ENCODE measurements around the gene AFMID.
"Not testable (repeated sequence)": the region's sequence is repeated elsewhere in the genome, so short reads cannot be mapped to it uniquely, and the experiment has no call there.

Gene AFMID, protein sequence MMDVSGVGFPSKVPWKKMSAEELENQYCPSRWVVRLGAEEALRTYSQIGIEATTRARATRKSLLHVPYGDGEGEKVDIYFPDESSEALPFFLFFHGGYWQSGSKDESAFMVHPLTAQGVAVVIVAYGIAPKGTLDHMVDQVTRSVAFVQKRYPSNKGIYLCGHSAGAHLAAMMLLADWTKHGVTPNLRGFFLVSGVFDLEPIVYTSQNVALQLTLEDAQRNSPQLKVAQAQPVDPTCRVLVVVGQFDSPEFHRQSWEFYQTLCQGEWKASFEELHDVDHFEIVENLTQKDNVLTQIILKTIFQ

DNA sequence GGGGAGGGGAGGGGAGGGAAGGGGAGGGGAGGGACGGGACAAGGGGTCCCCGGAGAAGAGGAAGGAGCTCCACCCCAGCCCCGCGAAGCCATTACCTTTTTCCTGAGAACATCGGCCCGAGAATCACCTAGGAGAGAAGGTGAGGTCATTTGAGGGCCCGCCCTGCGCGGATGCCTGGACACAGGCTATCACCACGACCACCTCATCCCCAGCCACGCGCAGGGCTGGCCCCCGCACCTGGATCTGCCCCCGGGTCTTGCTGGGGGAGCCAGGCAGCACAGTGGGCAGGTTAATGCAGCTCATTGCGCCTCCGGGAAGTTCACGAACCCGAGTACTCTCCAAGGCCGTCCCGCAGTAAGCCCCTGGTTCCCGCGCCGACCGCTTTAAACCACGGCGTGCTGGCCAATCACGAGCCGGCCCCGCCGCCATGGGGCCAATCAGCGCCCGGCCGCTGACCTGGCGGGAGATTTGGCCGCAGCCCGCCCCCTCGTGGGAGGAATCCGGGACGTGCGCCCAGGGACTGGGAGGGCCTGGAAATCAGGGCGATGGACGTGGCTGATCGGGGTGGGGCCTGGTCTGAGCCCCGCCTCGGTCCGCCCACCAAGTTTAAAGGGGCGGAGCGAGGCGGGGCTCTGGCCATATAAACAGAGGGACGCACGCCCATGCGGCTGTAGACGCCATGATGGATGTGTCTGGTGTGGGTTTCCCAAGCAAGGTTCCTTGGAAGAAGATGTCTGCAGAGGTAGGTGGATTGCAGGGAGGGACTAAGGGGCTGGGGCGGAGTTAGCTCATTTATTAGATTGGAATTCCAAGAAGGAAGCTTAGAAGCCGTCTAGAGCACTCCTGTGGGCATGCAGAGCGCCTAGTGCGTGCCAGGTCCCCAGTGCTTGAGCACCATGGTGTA, at the start of gene AFMID, which contains the start of gene TK1:
TSS of gene AFMID (plus strand) at position 671 of the 904 bp plus-strand sequence. CDS start at position 680, 9 bp downstream.
TSS of gene TK1 (minus strand) at position 361 of the 904 bp plus-strand sequence. CDS start at position 303, 58 bp downstream.
- peak; percentile 93 for FAIRE-seq
- DNase-seq (ENCODE audit: insufficient read length, low spot score), result peak; percentile 98

DNA sequence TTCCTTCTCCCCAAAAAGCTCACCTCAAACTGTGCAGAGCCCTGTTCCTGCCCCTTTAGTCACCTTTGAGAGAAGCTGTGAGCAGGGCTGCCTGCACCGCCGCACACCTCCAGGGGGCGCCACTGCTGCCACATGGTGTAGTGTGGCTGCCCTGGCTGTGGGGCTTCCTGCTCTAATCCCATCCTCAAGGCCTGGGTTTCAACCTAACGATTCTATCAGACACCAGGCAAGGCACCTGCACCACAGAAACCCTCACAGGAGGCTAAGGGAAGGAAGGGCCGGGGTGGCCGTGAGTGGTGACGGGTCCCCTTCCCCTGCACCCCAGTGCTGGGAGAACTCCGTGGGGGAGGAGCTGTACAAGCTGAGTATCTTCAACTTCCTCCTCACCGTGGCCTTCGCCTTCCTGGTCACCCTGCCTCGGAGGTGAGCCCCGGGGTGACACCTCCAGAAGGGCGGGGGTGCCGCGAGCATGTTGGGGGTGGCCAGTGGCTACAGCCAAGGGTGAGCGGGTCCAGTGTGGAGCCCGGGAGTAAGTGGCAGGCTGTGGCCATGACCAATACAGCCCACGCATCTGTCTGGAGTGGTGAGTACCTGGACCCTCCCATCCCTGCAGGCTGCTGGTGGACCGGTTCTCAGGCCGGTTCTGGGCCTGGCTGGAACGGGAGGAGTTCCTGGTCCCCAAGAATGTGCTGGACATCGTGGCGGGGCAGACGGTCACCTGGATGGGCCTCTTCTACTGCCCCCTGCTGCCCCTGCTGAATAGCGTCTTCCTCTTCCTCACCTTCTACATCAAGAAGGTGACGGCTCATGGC, 49.6 kb upstream of the AFMID start:
- no peak for DNase-seq (ENCODE audit: insufficient read length, low spot score)
- FAIRE-seq, result no peak

DNA sequence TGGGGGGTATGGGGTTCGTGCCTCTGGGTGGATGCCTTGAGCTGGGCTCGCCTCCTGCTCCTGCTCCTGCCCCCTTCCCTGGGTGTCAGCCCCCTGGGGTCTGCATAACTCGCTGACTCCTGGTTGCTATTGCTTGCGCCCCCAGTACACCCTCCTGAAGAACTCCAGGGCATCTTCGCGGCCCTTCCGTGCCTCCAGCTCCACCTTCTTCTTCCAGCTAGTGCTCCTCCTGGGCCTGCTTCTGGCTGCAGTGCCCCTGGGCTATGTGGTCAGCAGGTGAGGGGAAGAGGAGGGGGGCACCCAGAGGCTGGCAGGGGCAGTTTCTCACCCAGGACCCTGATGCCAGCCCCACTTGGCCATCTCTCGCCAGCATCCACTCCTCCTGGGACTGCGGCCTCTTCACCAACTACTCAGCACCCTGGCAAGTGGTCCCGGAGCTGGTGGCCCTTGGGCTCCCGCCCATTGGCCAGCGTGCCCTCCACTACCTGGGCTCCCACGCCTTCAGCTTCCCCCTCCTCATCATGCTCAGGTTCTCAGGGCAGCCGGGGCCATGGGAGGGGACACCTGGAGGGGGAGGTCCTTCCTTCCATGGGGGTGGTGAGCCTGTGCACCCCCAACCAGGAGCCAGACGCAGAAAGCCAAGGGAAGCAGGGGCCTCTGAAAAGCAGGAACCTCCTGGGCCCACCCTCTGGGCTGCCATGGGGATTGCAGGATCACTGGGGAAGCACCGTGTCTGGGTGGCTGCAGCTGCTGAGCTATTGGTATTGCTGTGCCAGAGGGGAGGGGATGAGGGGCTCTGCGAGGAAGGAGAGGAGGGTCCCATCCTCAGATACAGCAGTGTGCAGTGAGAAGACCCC, 48.7 kb upstream of the AFMID start:
- FAIRE-seq (no peak), DNase-seq (ENCODE audit: insufficient read length, low spot score) (no peak)

DNA sequence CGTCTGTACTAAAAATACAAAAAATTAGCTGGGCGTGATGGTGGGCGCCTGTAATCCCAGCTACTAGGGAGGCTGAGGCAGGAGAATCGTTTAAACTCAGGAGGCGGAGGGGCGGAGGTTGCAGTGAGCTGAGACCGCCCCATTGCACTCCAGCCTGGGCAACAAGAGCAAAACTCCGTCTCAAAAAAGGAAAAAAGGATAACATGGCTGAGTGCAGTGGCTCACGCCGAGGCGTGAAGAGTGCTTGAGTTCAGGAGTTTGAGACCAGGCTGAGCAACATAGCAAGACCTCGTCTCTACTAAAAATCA, 47.3 kb upstream of the AFMID start:
- not testable (repeated sequence) for DNase-seq (ENCODE audit: insufficient read length, low spot score)

DNA sequence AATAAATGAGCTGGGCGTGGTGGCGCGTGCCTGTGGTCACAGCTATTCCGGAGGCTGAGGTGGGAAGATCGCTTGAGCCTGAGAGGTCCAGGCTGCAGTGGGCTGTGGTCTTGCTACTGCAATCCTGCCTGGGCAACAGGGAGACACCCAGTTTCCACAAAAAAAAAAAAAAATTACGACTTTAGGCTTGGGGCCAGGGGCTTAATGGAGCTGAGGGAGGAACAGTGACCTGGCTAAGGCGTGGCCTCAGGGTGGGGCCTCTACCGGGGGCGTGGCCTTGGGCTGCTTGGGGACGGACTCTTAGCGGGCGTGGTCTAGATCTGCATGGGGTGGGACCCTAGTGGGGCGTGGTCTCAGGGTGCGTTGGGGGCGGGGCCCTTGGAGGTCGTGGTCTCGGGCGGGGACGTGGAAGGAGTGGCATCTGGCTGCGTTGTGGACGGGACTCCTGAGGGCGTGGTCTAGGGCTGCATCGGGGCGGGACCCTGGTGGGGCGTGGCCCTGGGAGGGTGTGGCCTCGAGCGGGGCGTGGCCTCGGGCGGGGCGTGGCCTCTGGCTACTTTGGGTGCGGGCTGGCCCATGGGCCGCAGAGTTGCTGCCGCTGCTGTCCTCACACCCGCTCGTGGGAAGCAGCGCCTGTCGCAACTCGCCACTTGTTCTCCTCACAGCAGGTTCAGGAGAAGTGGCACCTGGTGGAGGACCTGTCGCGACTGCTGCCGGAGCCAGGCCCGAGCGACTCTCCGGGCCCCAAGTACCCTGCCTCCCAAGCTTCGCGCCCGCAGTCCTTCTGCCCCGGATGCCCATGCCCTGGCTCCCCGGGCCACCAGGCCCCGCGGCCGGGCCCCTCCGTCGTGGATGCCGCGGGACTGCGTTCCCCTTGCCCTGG, 46.8 kb upstream of the AFMID start:
- peak; percentile 76 for DNase-seq (ENCODE audit: insufficient read length, low spot score)
- FAIRE-seq, result peak; percentile 94

More for the DNA sequence above, 47.3 kb upstream of the AFMID start:
- FAIRE-seq, result not testable (repeated sequence)

DNA sequence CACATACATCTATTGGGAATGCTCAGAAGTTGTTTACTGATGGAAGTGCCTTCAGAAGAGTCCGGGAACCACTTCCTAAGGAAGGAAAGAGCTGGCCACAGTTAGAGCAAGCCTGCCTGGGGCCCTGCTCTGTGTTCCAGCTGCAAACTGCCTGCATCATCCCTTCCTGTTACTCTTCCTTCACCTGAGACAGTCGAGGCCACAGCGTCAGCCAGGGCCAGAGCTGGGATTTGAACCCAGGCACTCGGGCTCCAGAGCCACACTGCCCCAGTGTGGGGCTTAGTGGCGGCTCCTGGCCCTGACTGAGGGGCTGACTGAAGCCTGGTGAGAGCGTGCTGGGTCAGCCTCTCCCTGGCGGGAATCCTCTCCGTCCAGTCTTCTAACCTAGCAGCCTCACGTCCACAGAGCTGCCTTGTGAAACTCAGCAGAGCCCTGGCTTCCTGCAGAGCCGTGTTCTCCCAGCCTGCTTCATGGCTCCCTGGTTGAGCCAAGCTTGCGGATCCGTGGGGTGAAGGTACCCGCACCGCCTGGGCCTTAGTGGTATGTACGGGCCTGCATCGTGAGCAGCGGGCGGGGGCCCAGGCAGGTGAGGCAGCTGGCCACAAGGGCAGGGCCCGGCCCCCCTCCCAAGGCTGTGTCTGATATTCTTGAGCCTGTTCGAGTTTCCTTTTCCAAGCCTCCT, 45.6 kb upstream of the AFMID start:
- no peak for FAIRE-seq
- DNase-seq (ENCODE audit: insufficient read length, low spot score), result no peak

DNA sequence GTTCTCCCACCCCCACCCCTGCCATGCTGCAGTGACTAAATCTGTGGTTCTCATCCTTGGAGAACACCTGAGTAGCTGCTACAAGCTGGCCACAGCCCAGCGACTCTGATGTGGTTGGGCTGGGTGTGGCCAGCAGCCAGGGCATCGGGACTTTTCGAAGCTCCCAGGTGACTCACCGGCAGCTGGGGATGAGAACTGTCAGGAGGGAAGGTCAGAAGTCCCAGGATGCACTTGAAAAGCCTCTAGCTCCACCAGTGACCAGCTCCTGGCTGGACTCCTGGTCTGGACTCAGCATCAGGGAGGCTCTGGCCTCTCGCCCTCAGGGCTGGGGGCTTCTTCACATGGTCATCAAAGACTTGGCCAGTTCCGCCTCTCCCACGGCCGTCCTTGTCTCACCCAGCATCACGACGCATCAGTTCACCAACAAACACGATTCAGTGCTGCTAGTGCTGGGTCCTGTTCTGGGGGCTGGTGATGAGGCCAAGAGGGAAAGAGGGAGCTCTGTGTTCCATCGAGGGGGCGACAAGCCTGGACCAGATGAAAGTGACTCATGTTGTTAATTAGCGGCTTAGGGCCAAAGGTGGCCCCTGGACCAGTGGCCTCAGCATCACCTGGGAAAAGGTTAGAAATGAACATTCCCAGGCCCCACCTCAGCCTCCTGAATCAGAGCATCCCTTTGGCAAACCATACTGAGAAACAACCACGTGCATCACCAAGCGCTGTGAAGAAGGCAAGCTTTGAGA, 44.9 kb upstream of the AFMID start:
- DNase-seq (ENCODE audit: insufficient read length, low spot score) (no peak), FAIRE-seq (no peak)

DNA sequence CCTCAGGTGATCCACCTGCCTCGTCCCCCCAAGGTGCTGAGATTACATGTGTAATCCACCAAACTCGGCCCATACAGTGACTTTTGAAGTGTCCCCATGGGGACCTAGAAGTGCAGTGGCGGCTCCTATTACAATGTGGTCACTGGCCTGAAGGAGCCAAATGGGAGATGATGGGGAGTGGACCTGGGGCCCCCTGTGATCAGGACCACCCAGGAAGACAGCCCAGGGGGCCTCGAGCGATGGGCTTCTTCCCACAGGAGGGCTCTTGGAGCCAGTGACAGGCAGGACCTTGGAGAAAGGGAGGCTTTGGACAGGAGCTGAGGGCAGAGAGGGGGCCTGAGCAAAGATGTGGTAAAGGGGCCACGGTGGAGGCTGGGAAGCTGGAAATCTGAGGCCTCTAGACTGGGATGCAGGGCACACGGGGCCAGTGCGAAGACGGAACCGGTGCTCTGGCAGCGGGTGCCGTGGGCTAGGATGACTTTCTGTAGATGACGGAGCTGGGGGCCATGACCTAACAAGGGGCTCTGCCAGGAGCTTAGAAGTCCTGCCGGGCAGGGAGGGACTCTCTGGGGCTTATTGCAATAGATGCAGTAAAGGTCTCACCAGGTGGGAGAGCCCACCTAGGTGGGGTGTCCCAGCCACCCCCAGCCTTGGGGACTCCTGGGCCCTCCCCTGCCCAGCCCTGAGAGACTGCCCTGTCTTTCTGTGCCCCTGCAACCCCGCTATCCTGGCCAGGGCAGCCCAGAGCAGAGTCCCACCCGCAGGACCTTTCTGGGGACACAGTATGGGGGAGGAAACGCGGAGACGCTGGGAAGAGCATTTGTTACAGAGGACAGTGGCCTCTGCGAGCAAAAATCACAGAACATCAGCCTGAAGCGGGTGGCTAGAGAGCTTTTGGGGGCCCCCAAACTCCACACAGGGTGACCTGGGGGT, 43.7 kb upstream of the AFMID start:
- no peak for FAIRE-seq
- no peak for DNase-seq (ENCODE audit: insufficient read length, low spot score)

DNA sequence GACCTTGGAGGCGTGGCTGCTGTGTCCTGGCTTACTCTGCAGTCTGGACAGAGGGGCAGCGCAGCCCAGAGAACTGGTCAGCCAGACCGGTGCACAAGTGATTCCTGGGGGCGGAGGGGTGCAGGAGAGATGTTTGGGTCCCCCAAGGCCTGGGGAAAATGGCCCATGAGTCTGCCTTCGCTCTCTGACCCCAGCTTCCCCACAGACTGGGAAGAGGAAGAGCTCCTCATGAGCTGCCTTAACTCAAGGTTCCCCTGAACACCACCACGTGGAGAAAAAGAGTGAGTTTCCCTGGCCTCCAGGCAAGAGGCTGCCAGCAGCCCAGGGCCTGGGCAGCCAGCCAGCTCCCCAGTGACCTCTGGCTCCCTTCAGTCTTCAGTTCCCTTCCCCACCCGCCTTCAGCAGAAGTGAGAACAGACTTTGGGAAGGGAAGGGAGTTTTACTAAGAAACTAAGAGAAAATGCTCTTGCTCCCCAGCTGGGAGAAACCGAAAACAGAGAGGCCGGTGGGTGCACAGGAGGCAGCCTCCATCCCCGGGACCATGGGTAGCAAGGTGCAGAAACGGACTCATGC, 42.9 kb upstream of the AFMID start:
- DNase-seq (ENCODE audit: insufficient read length, low spot score), result no peak
- FAIRE-seq, result peak; percentile 72

DNA sequence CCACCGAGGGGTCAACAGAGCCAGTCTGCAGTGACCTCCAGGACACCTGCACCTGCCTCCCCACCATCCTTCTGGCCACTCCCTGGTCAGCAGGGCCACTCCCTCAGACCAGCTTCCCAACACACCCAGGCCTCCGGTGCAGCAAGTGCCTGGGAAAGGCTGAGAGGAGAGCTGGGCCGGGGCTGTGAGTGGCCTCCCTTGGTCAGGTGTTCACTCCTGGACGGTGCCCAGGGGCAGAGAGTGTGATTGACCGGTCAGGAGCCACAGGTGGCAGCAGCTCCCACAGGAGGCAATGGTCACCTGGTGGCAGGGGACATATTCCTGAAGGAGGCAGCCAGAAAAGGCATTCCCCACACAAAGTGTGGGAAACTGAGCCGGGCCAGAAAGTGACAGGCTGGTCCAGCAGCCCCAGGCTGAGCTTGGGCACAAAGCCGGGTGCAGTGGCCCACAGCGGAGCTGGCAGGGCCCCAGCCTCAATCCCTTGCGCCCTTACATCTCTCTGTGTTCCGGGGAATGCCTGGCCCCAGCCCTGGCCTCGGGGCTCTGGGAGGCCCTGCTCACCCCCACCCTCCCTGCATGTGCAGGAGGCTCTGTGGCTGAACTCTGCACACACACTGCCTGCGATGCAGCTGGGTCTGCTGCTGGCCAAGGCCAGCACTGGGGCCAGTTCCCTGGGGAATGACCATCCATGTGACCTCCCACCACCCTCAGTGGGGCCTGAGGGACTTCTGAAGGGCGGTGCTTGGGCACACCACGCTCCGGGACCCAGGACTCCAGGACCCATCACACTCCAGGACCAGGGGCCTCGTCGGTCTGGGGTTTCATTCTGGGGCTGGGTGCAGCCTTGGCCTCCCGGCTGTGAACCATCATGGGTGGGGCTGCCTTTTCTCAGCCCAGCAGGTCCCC, 42.2 kb upstream of the AFMID start:
- FAIRE-seq (no peak), DNase-seq (ENCODE audit: insufficient read length, low spot score) (no peak)

DNA sequence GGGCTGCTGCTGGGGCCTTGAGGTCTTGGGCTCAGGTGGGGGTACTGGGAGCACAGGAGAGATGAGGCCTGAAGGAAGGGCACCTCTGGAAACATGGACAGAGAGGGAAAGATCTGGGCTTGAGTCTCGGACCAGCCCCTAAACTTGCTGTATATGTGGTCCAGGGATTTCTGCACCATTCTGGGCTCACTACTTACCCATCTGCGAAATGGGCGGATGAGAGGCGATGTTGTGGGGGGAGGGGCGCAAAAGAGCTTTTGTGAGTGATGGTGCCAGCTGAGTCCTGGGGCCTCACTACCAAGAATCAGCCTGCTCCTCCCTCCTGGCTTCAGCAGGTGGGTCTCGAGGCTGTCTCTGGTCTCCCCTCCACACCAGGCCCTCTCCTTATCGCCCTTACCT, 40.7 kb upstream of the AFMID start:
- no peak for DNase-seq (ENCODE audit: insufficient read length, low spot score)
- no peak for FAIRE-seq

DNA sequence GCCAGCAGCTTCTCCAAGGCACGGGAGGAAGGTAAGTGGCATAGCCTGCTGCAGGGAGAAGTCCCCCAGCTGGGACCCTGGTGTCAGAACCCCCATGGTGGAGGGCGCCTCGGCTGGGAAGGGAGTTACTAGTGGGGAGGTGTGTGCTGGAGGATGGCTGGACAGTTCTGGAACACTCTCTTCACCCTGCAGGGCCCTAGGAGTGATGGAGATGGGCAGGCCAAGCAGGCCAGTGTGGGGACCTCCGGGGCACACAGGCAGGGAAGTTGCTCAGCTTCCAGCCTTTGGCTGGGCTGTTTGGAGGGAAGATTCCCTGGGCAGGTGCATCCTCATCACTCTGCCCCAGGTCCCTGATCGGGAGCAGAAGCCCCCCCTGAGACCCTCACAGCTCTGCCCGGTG, 40.3 kb upstream of the AFMID start:
- FAIRE-seq (no peak), DNase-seq (ENCODE audit: insufficient read length, low spot score) (no peak)

DNA sequence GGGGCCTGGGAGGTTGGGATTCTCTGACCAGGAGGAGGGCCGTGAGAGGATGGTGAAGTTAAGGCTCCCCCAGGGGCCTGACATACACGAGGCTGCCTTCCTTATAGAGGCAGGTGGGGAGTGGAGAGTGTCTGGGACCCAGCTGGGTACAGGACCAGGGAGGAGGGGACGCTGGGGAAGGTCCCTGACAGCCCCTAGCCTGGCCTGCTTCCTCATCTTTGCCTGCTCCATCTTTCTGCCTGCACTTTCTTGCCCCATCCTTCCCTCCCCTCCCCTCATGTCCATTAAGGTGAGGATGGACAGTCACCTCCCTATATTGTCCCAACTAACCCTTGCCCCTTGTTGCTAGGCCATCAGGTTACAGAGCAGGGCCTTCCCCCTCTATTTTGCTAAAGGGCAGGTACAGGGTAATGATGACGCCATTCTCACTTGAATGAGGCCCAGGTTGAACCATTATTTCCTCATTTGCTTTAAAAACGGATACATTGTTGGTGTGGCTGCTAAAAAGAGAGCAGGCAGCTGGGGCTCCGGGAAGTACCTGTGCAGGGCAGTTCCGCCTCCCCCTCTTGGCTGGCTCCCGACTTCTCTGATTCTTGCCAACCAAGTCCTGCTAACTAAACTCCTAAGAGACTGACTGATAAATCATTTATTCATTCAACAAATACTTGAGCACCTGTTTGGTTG, 39.7 kb upstream of the AFMID start:
- FAIRE-seq (peak; percentile 90), DNase-seq (ENCODE audit: insufficient read length, low spot score) (no peak)

DNA sequence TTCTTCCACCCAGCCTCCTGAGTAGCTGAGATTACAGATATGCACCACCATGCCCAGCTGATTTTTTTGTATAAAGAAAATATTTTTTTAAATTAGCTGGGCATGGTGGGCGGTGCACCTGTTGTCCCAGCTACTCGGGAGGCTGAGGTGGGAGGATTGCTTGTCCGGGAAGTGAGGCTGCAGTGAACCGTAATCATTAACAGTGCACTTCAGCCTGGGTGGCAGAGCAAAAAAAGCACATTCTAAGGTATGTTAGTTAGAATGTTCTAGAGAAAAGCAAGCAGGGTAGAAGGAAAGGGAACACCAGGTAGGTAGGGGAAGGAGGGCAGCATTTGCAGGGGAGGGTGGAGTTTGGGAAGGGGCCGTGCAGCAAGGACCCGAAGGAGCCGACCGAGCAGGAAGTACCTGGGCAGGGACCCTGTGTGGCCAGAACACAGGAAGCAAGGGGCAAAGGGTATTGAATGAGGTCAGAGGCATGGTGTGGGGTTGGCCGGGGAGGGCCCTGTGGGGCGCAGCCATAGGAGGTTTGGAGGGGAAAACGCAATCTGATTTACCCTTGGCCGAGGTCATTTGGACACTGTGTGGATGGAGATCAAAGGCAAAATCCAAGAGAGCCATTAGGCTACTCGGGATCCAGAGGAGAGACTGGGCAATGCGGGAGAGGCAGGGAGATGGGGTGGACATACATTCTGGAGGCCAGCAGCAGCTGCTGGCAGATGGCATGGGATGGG, 38.7 kb upstream of the AFMID start:
- FAIRE-seq (peak; percentile 70), DNase-seq (ENCODE audit: insufficient read length, low spot score) (no peak)
